Measurements from ENCODE around the gene WDR81.

Gene WDR81

GRCh38 chr17:1785930-1786329 is 61.4 kb downstream of the WDR81 start:
- no peak for DNase-seq

DNA sequence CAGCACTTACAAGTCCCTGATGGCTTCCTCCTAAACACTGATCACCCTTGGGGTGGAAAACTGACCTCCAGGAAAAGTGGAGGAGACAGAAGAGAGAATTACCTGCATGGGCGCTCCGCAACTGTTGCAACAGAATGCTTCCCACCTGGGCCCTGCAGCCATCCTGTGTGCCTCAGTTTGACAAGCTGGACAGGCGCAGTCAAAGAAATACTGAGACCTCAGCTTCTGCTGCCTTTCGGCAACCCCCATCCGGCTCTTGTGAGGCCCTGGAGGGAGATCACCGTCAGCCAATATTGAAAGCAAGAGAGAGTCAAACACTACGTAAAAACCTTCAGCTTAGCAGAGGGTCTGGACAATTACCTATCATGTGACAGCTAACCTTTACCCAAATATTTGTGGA is 62.2 kb downstream of the WDR81 start:
- DNase-seq, result no peak

DNA sequence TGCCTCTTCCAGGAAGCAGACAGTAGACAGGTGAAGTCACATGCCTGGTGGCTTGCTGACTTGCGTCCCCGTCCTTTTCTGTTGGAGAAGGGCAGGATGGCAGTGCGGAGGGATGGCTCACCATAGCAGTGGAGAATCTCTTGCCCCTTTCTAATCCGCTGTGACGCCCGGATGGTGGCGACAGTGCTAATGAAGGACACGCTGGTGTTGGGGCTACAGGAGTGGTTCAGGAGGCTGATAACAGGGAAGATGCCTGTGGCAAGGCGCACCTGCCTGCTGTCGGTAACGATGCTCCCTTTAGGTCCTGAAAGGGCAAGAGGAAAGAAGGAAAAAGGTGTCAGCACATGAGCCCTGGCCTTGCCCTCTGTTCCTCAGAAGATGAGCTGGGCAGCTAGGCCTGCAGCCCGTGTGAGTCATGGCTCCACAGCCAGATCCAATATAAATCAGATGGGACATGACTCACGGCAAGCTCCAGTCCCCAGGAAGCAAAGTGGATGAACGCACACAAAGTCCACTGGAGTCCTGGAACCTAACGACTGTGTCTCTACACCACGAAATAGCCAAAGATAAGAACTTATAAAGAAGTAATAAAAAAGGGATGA is 62.9 kb downstream of the WDR81 start:
- DNase-seq, result no peak
